A673 (cell line): ENCODE results near the gene FOXC1.

Experiments used
- CTCF ChIP-seq: fragments of 300-800, 200-600 bp; sonication (generic); conservative IDR thresholded peaks from 2 replicates; pipeline ENCODE4 v1.5.1; 2017; ENCODE audit warnings: low read depth, mild to moderate bottlenecking, antibody characterized with exemption, low read length, moderate library complexity, mixed read lengths
- EZH2 ChIP-seq: fragments of 200-600 bp; sonication (generic); IDR thresholded peaks from 2 replicates; pipeline ENCODE4 v1.6.1; 2017; ENCODE audit warnings: borderline replicate concordance, low read depth, mild to moderate bottlenecking, mixed read lengths, antibody characterized with exemption, low read length; ENCODE audit not compliant: poor library complexity, severe bottlenecking

DNA sequence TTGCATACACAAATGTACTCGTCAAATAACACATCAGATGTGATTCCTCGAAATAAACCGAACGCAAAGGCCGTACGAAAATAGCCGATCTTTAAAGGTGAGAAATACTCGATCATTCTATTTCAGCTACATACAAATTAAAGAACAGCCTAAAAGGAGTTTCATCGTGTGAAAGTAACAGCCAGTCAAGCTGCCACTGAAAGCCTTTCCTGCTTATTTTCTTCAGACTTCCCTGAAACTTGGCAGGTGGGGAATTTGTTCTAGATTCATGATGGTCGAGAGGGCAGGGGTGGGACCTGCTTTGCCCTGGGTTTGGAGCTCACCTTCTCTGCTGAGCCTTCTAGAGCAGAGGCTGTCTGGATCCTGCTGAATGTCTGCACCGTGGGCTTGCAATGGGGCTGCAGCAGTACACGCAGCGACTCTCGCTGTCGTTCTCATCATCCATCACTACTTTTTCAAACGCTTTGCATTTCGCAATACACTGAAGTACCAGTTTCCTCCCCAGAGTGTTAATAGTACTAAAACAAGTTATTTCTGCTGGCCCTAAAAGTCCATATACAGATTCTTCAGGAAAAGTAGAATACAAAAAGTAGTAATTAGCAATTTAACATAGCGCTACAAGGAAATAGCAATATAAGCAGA is 16.2 kb downstream of the FOXC1 start:
- TF ChIP-seq CTCF: no peak
- no peak for TF ChIP-seq EZH2
